ENCODE measurements around the gene COL6A2. TPM values are rescaled to one million over a fixed set of nuclear protein-coding genes. Genes with fewer than 3 reads are reported as not detected.
A peak's percentile ranks its signal among the peaks of the same experiment; 100 is the strongest.

The COL6A2 gene
- total RNA-seq, 1 experiment from 2014 or later, result 129 TPM

DNA sequence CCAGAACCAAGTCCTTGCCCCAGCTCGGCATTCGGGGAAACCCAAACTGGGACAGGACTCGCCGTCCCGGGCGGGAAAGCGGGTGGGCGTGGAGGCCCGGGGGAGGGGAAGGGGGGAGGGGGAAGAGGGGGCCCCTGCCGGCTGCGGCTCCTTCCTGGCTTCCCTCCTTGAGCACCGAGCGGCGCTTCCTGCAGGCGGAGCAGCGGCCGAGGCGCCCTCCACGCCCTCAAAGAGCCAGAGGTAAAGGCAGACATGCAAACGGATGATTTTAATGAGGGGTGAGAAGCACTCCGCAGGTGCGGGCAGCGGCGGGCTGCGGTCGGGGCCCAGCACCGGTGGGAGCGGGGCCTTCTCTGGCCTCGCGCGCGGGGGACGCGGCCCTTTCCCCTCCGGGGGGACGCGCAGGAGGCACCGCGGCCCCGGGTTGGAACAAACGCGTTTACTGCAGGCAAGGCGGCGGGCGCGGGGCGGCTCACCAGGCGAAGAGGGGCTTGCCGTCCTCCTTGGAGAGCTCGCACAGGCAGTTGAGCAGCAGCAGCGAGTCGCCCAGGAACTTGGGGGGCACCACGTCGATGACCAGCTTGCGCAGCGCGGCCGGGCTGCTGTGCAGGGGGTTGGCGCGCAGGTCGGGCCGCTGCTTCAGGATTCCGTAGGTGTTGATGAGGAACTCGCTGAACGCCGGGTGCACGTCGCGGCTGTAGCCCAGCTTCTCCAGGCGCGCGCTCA is 63.2 kb downstream of the COL6A2 start:
- Histone ChIP-seq H2BK120ac (ENCODE audit: low read depth, low read length, poor library complexity, severe bottlenecking) (no peak overlapping the region), H4K5ac (ENCODE audit: insufficient read length, low read depth, low read length) (no peak overlapping the region), H3K79me2 (ENCODE audit: insufficient read depth, low read length) (no peaks in the 10 kb centered on the region), H2AFZ (ENCODE audit: low read length) (no peak overlapping the region), H2BK15ac (ENCODE audit: low read depth, low read length) (no peak overlapping the region), H4K91ac (ENCODE audit: insufficient read length, low read depth, low read length) (no peak overlapping the region), H2BK20ac (ENCODE audit: low read depth, low read length, poor library complexity, severe bottlenecking) (no peak overlapping the region), H4K8ac (replicated peaks; ENCODE audit: insufficient read length, low read depth, low read length) (no peak overlapping the region), H4K20me1 (ENCODE audit: control insufficient read depth, insufficient read depth, insufficient read length) (no peaks in the 10 kb centered on the region), H3K79me1 (ENCODE audit: insufficient read depth, low read depth, low read length, poor library complexity, severe bottlenecking) (no peaks in the 10 kb centered on the region), H3K14ac (ENCODE audit: insufficient read depth, low read length) (no peak overlapping the region), H3K9me3 (ENCODE audit: control insufficient read depth, low read depth, low read length) (no peaks in the 10 kb centered on the region), H3K18ac (ENCODE audit: insufficient read length, low read depth, low read length) (no peak overlapping the region), H2AK5ac (ENCODE audit: insufficient read length, low read length) (no peak overlapping the region), H3K27me3 (ENCODE audit: insufficient read depth, low read length) (no peaks in the 10 kb centered on the region), H2BK12ac (ENCODE audit: insufficient read length, low read depth, low read length) (no peak overlapping the region), H3K4ac (ENCODE audit: low read depth, low read length) (no peak overlapping the region), H3K4me2 (ENCODE audit: insufficient read depth, insufficient read length, low read length) (no peak overlapping the region), H3K23me2 (ENCODE audit: insufficient read length, low read depth, low read length, poor library complexity, severe bottlenecking) (no peaks in the 10 kb centered on the region), H3K23ac (ENCODE audit: insufficient read length, low read depth, low read length) (no peak overlapping the region), H2BK5ac (ENCODE audit: insufficient read length, low read length) (no peak overlapping the region), H3K27ac (ENCODE audit: insufficient read length, low read depth, low read length) (no peak overlapping the region), H3K9ac (ENCODE audit: extremely low read depth, insufficient read length, low read length) (no peak overlapping the region), H3T11ph (ENCODE audit: low read length) (no peak overlapping the region), H3K4me1 (ENCODE audit: insufficient read depth, low read length) (no peaks in the 10 kb centered on the region), H3K56ac (ENCODE audit: insufficient read length, low read depth, low read length) (no peak overlapping the region)
- H3K27ac Mint-ChIP-seq, result no peak overlapping the region
- WGBS (ENCODE audit: extremely low coverage, insufficient read length, low lambda C conversion rate), result no CpG with 5 or more reads among the region's 72 CpGs
- peak; percentile 27 for DNase-seq
- H3K9me3 Mint-ChIP-seq, result peaks cover 15 to 32% of the 10 kb centered on the region in 2 experiments
- H3K4me1 Mint-ChIP-seq, result no peaks in the 10 kb centered on the region
- H3K27me3 Mint-ChIP-seq (ENCODE audit: low read depth), result no peaks in the 10 kb centered on the region
- H3K36me3 Mint-ChIP-seq (ENCODE audit: insufficient read depth in 1 of 3, low read depth in 3 of 3), result peaks cover 31 to 41% (median 34%) of the 10 kb centered on the region in 3 experiments
- TF ChIP-seq, protein P1, sequence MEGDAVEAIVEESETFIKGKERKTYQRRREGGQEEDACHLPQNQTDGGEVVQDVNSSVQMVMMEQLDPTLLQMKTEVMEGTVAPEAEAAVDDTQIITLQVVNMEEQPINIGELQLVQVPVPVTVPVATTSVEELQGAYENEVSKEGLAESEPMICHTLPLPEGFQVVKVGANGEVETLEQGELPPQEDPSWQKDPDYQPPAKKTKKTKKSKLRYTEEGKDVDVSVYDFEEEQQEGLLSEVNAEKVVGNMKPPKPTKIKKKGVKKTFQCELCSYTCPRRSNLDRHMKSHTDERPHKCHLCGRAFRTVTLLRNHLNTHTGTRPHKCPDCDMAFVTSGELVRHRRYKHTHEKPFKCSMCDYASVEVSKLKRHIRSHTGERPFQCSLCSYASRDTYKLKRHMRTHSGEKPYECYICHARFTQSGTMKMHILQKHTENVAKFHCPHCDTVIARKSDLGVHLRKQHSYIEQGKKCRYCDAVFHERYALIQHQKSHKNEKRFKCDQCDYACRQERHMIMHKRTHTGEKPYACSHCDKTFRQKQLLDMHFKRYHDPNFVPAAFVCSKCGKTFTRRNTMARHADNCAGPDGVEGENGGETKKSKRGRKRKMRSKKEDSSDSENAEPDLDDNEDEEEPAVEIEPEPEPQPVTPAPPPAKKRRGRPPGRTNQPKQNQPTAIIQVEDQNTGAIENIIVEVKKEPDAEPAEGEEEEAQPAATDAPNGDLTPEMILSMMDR (conservative IDR thresholded peaks at IDR 0.05), result no peak
- H3K4me3 Mint-ChIP-seq, result no peak overlapping the region

Data from H9 (cell line).